Inflammatory macrophage treated with lipopolysaccharide for 4 hours (primary cell): Measurements from ENCODE around the gene CERS4.
"Not testable (repeated sequence)": the region's sequence is repeated elsewhere in the genome, so short reads cannot be mapped to it uniquely, and the experiment has no call there.

Experiments
- DNase-seq: peaks from one replicate; pipeline ENCODE4 v3.0.0-alpha.2; 2020

The CERS4 gene

GRCh38 chr19:8210421-8211101 is 1.4 kb downstream of the CERS4 start:
- DNase-seq, result no peak

DNA sequence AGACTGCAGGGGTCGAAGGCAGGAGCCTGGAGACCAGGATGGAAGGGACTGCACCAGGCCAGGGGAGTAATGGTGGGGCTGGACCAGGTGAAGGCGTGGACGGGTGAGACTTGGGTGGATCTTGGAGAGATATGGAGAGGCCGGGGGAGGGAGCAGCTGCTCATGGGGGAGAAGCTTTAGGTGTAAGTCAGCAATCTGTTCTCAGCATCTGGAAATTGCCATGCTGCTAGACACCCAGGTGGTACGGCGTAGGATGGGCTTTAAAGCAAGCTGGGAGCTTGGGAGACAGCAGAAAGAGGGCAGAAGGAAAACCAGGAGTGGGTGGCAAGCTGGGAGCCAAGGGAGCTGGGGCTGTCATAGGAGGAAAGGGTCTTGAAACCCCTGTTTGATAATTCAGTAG is 3.0 kb downstream of the CERS4 start:
- DNase-seq, result no peak

GRCh38 chr19:8212916-8213315 is 3.7 kb downstream of the CERS4 start:
- no peak for DNase-seq

DNA sequence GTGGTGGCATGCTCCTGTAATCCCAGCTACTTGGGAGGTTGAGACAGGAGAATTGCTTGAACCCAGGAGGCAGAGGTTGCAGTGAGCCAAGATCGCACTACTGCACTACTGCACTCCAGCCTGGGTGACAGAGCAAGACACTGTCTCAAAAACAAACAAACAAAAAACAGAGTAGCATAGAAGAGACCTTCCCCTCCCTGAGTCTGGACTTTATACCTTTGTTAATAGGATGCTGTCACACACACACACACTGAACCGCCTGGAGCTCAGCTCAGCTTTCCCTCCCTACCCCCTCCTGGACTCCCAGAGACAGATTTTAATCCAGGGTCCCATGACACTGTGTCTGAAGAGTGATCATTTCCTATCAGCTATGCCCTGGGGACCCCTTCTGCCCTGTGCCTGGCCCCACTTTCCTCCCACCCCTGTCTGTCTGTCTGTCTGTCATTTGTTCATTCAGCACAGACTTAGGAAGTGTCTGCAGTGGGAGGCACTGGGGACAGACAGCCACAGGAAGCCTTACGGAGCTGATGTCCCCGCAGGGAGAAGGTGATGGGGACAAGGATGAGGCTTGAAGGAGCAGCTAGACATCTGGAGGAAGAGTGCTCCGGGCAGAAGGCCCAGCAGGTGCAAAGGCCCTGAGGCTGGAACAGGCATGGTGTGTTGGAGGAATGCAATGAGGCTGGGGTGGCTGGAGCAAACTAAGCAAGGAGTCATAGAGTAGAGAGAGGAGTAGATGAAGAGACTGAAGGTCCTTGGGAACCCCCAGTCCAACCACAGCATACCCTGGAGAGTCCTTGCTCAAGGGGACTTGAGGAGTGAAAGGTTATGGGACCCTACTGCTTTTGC is 4.9 kb downstream of the CERS4 start:
- DNase-seq, result no peak

DNA sequence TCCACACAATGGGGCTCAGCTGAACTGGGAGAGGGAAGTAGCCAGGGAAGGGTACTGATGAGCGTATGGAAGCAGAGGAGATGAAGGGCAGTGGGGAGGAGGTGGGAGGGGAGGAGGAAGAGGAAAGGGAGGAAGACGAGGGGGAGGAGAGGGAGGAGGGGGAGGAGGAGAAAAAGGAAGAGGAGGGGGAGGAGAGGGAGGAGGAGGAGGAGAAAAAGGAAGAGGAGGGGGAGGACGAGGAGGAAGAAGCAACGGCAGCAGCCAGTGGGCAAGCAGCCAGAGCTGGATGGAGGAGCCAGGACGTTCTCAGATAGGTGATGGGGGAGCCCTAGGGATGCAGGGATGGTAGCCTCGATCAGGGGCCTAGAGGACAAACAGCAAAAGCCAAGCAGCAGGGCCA is 5.6 kb downstream of the CERS4 start:
- no peak for DNase-seq

DNA sequence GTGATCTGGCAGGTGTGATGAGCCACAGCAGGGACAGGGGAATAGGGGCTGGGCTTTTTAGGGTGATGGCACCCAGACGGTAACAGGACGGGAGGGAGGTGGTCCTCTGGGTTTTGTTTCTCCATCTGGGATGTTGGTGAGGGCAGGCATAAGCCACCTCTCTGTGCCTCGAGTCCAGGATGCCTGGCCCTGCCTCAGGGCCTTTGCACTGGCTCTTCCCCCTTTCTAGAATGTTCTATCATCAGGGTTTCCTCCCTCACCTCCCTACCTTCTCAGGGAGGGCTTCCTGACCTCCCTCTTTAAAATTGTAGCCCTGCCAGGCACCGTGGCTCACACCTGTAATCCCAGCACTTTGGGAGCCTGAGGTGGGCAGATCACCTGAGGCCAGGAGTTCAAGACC is 6.6 kb downstream of the CERS4 start:
- DNase-seq, result no peak

DNA sequence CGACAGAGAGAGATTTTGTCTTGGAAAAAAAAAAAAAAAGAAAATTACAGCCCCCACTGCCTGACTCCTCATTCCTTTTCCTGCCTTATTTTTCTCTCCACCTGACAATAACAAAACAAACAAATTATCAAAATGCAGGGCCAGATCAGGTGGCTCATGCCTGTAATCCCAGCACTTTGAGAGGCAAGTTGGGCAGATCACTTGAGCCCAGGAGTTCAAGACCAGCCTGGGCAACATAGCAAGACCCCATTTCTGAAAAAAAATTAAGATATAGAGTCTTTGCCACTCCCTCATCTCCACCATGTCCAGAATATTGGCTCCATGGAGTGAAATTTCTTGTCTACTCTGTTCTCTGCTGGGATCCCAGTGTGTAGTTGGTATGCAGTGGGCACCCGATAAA is 7.2 kb downstream of the CERS4 start:
- DNase-seq, result no peak

- not testable (repeated sequence) for DNase-seq
These were observed 9.0 kb downstream of the CERS4 start for GRCh38 chr19:8218127-8218526.

DNA sequence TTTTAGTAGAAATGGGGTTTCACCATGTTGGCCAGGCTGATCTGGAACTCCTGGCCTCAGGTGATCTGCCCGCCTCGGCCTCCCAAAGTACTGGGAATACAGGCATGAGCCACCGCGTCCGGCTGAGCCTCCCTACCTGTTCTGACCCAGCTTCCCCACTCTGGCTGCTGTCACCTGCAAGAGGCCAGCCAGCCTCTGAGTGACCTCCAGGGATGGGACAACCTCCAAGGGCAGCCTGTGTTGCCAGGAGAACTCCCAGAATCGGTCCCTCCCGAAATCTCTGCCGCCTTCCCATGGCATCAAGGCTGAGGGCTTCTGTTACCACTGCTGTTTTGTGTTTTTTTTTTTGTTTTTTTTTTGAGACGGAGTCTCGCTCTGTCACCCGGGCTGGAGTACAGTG is 11.3 kb downstream of the CERS4 start:
- DNase-seq, result no peak

GRCh38 chr19:8221161-8221560 is 12.0 kb downstream of the CERS4 start:
- no peak for DNase-seq

- DNase-seq, result not testable (repeated sequence)
These were observed 14.3 kb downstream of the CERS4 start for GRCh38 chr19:8223442-8223841.

DNA sequence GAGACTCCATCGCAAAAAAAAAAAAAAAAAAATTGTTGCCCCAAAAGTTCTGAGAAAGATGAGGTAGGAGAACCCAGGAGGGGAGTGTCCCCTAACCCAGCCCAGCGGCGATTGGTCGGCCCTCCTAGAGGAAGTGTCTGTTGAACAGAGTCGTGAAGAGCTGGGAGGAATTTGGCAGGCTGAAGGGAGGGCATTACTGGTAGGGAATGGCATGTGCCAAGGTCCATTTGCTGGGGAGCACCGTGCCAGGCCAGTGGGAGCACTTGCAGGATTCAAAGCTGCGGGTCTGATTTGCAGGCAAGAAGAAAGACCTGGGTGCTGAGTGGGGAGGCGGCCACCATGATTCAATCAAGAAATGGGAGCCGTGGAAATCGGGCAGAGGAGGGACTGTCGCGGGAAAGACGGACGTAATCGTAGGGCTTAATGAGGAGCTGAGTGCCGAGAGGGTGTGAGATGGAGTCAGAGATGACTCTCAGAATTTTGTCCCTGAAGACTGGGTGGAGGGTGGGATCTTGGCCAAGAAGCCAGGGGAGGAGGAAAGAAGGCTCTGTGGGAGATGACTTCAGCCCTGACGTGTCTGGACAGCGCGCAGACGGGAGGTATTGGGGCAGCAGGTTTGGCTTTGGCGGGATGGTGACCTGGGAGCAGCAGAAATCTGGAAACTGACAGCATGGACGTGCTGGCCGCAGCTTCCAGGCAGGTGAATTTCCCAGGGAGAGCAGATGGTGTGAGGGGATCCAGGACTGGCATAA is 15.4 kb downstream of the CERS4 start:
- DNase-seq, result no peak

GRCh38 chr19:8231073-8231604 is 22.0 kb downstream of the CERS4 start:
- no peak for DNase-seq

DNA sequence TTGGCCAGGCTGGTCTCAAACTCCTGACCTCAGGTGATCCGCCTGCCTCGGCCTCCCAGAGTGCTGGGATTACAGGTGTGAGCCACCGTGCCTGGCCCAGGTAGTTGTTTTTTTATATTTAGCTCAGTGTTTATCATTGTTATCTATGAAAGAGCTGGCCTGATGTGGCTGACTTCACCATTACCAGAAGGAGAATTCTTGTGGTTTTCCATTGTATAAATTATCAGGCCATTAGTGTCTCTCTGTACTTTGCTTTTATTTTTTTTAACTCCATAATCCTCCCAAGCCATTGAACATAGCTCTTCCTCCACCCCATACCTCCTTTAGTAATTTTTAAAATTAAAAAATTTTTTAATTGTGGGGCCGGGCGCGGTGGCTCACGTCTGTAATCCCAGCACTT is 24.2 kb downstream of the CERS4 start:
- DNase-seq, result no peak

DNA sequence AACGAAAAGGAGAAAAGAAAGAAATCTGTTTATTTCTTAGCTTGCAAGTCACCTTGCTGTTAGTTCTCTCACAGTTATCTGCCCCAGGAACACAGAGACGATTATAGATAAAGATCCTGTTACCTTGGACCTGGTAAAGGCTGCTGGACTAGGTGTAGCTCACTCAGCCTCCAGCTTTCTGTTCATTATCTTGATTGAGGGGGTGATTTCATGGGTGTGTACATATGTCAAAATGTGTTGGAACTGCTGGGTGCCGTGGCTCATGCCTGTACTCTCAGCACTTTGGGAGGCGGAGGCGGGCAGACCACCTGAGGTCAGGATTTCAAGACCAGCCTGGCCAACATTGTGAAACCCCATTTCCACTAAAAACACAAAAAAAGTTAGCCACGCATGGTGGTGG is 27.9 kb downstream of the CERS4 start:
- DNase-seq, result no peak

GRCh38 chr19:8238251-8238650 is 29.1 kb downstream of the CERS4 start:
- DNase-seq, result no peak

- DNase-seq, result no peak
These were observed 30.5 kb downstream of the CERS4 start for GRCh38 chr19:8239528-8240273.

DNA sequence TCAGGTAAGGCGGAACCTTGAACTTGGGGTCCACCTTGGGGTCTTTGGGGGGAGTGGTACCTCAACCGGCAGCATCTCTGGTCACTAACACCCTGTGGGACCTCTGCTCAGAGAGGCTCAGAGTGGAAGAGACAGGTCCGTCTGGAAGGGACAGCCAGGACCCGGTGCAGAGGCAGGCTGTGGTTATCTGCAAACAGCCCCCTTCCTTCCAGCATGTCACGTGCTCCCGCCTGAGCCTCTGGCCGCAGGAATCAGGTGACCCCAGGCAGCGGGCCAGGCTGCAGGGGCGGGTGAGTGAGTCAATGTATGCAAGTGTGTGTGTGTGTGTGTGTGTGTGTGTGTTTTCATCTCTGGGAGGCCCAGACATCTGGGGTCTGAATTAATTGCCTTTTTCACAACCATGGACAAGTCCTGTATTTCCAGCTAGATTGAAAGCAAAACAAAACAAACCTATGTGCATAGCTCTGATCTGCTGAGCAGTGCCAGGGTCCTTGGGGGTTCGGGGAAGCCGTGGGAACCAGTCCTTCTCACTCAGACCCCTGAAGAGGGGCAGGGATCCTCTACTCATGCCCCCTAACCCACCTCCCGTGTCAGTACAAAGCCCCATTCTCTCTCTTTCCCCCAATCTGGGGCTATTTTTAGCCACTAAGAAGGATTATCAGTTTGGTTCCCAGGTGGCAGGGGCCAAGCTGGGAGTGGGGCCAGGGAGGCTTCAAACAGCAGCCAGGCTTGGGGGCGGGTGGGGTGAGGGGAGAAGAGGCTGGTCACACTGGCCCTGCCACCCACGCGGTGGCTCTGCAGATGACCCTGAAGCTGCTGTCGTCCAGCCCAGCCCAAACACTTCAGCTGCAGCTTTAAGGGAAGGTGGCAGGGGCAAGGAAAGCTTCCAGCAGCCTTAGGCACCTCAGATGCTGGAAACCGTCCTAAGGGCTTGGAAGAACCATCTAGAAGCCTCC is 31.4 kb downstream of the CERS4 start:
- DNase-seq, result peak; percentile 81

- DNase-seq, result no peak
These were observed 32.5 kb downstream of the CERS4 start for GRCh38 chr19:8241646-8242045.

DNA sequence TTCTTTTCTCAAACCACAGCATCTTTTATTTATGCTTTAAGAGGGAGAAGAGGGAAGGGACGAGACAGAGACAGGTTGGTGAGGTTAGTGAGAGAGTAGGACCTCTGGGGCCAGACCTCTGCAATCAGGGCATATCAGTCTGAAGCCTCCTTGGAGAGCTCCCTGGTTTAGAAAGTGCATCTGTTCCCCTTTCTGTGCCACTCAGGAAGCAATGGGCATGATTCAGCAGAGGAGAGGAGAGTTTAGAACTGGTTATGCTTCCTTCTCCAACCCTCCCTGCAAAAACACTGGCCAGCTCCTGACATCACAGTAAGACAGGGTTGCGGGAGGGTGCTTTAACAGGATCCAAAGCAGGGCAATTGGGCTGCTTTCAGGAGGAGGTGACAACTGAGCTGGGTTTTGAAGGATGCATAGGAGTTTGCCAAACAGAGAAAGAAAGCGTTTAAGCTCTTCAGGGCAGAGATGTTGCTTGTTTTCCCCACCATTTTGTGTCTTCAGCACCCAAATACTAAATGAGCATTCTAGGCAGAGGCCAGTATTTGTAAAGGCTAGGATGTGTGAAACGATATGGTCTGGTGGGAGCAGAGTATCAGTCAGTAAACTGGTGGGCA is 33.1 kb downstream of the CERS4 start:
- peak; percentile 70 for DNase-seq

DNA sequence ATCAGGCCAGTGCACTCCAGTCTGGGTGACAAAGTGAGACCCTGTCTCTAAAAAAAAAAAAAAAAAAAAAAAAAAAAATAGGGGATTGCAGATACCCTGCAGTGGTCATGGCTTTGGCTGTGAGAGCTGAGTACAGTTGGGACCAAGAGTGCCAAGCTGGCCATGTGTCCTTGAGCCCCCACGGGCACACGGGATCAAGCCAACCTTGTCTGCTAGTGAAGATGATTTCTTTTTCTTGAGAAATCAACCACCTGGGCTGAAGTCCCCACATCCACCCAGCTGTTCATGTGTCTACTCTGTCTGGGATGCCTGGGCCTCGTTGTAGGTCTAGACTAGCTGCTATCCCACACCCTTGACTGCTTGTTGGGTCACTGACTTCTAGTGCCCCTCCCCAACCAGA is 34.0 kb downstream of the CERS4 start:
- DNase-seq, result no peak
